B cell (primary cell): ENCODE data around the gene NOTCH3. TPM values are rescaled to one million over a fixed set of nuclear protein-coding genes. Genes with fewer than 3 reads are reported as not detected.

Experiments used
- ATAC-seq: fragments of 200-7000 bp; cut with Tn5 transposase; one replicate; pipeline ENCODE4 v1.10.0; 2021; ENCODE audit warnings: low read depth, mild to moderate bottlenecking, moderate number of reproducible peaks, moderate library complexity
- CTCF ChIA-PET: fragments of 350-600 bp; sonication (Branson Sonifier 250); formaldehyde crosslinking; loops from one replicate; lab custom pipeline; 2021; ENCODE audit warnings: antibody characterized with exemption, inconsistent platforms; lab: Charles Lee
- POLR2A ChIA-PET: fragments of 350-600 bp; sonication (Branson Sonifier 250); formaldehyde crosslinking; loops from one replicate; lab custom pipeline; 2021; ENCODE audit warnings: antibody characterized with exemption; lab: Charles Lee
- DNase-seq: peaks from one replicate; pipeline ENCODE4 v3.0.0; 2013
- H2AFZ ChIP-seq: 2 replicates; pipeline ENCODE4 v1.6.1; 2012; ENCODE audit warnings: mild to moderate bottlenecking, low read depth, low read length; ENCODE audit not compliant: insufficient read depth, poor library complexity, severe bottlenecking
- H3K27ac ChIP-seq, 2 donors: 1 replicate in 1 of 2; 2 replicates in 1 of 2; pipeline ENCODE4 v1.5.1; 2012 to 2013; ENCODE audit warnings: low read length in 2 of 2, mild to moderate bottlenecking in 2 of 2, moderate library complexity in 1 of 2
- H3K27me3 ChIP-seq, 4 experiments: fragments of 200-600 bp in 1 of 4; sonication (generic) in 1 of 4; replicated peaks in 1 of 4; 1 replicate in 2 of 4; 2 replicates in 2 of 4; pipeline versions ENCODE4 v1.6.1 to v1.7.0; 2013 to 2016; ENCODE audit warnings: low read length in 3 of 4, mild to moderate bottlenecking in 2 of 4, mixed read lengths in 1 of 4, moderate library complexity in 1 of 4; ENCODE audit not compliant: insufficient read depth in 4 of 4, control insufficient read depth in 3 of 4; ENCODE audit errors: control extremely low read depth in 1 of 4
- H3K36me3 ChIP-seq, 2 experiments: replicated peaks in 1 of 2; 1 replicate in 1 of 2; 2 replicates in 1 of 2; pipeline versions ENCODE4 v1.6.1 to v1.7.1; 2013; ENCODE audit warnings: low read length in 1 of 2; ENCODE audit not compliant: insufficient read depth in 2 of 2, control insufficient read depth in 1 of 2; ENCODE audit errors: control extremely low read depth in 1 of 2, extremely low read depth in 1 of 2
- H3K4me1 ChIP-seq, 2 donors: fragments of 200-600 bp in 1 of 2; sonication (generic) in 1 of 2; 1 replicate in 1 of 2; 2 replicates in 1 of 2; pipeline versions ENCODE4 v1.5.1 to v1.6.1; 2013 to 2017; ENCODE audit warnings: low read length in 2 of 2; ENCODE audit not compliant: control insufficient read depth in 2 of 2, insufficient read depth in 2 of 2
- H3K4me2 ChIP-seq: replicated peaks from 2 replicates; pipeline ENCODE3; 2012; ENCODE audit warnings: mild to moderate bottlenecking, low read depth, low read length; ENCODE audit not compliant: poor library complexity, severe bottlenecking
- H3K4me3 ChIP-seq, 5 experiments: fragments of 200-600 bp in 1 of 5; sonication (generic) in 1 of 5; 1 replicate in 3 of 5; 2 replicates in 2 of 5; pipeline versions ENCODE4 v1.5.1 to v1.7.0; 2011 to 2016; ENCODE audit warnings: low read length in 4 of 5, mild to moderate bottlenecking in 4 of 5, low read depth in 2 of 5, control low read depth in 1 of 5, moderate library complexity in 1 of 5; ENCODE audit not compliant: insufficient read depth in 1 of 5; ENCODE audit errors: control extremely low read depth in 1 of 5, extremely low read depth in 1 of 5
- H3K79me2 ChIP-seq: fragments of 200-600 bp; sonication (generic); one replicate; pipeline ENCODE4 v1.6.0; 2016; ENCODE audit warnings: low read length; ENCODE audit not compliant: control insufficient read depth, insufficient read depth
- H3K9ac ChIP-seq: fragments of 200-600 bp; sonication (generic); 2 replicates; pipeline ENCODE4 v1.6.1; 2017; ENCODE audit warnings: mild to moderate bottlenecking, low read length, moderate library complexity
- H3K9me3 ChIP-seq, 3 donors: one replicate each; pipeline versions ENCODE4 v1.6.1 to v1.7.1; 2013; ENCODE audit warnings: low read length in 2 of 3; ENCODE audit not compliant: control insufficient read depth in 2 of 3, insufficient read depth in 1 of 3; ENCODE audit errors: control extremely low read depth in 1 of 3
- H4K20me1 ChIP-seq: 2 replicates; pipeline ENCODE4 v1.6.0; 2012; ENCODE audit warnings: mild to moderate bottlenecking, low read length; ENCODE audit not compliant: insufficient read depth, control insufficient read depth, poor library complexity, severe bottlenecking
- H3K27ac Mint-ChIP-seq: one replicate; pipeline ENCODE4 v1.8.0; 2021; ENCODE audit warnings: mixed read lengths
- H3K27me3 Mint-ChIP-seq: one replicate; pipeline ENCODE4 v1.8.0; 2021; ENCODE audit warnings: mixed read lengths
- H3K4me1 Mint-ChIP-seq: one replicate; pipeline ENCODE4 v1.8.0; 2021; ENCODE audit warnings: mixed read lengths
- H3K4me3 Mint-ChIP-seq: one replicate; pipeline ENCODE4 v1.8.0; 2021; ENCODE audit warnings: mixed read lengths
- H3K9me3 Mint-ChIP-seq: one replicate; pipeline ENCODE4 v1.8.0; 2022; ENCODE audit warnings: mixed read lengths; ENCODE audit not compliant: insufficient read depth
- CTCF ChIP-seq: fragments of 200-600 bp; IDR thresholded peaks from one replicate; pipeline ENCODE4 v1.8.0; 2022; ENCODE audit warnings: antibody characterized with exemption, mild to moderate bottlenecking
- EZH2 ChIP-seq: IDR thresholded peaks from 2 replicates; pipeline ENCODE4 v1.6.1; 2012; ENCODE audit warnings: borderline replicate concordance, low read depth, mild to moderate bottlenecking, moderate library complexity, low read length; ENCODE audit not compliant: insufficient read depth, poor library complexity, severe bottlenecking
- WGBS: methylation state at CpG from one replicate; pipeline ENCODE4 v1.1.5; 2013; ENCODE audit warnings: missing lambda C conversion rate; ENCODE audit not compliant: insufficient coverage; 5-methylcytosine and 5-hydroxymethylcytosine counted together
- intact Hi-C: fragments of 100-400 bp; cut with micrococcal nuclease; formaldehyde crosslinking; loops from one replicate; pipeline ENCODE4 v1.10.0; 2022
- polyA plus RNA-seq: library from polyadenylated mRNA; depleted of rRNA; stranded (reverse); fragments of >200 nt; gene quantifications from 2 replicates; pipeline ENCODE4 v1.2.3, GENCODE V29; 2012
- total RNA-seq, 2 donors: library from RNA; stranded (reverse); fragments of 120-200 nt in 1 of 2; gene quantifications; 1 replicate in 1 of 2; 2 replicates in 1 of 2; pipeline versions ENCODE4 v1.2.3 to v1.2.4, GENCODE V29; 2013 to 2022

Gene NOTCH3
- total and polyA plus RNA-seq, 2 donors (not counting 1 experiment from before 2014, with no cell fraction given): 0.01 to 0.05 TPM

- intact Hi-C loops: no loop called here
- CTCF ChIA-PET: interaction anchor here (1.2 to 1.4 kb wide), 2 partner anchors 73 to 305 kb away, joined by 3 to 4 read pairs; no protein-coding TSS in a partner anchor
- Mint-ChIP-seq H3K4me1 (peaks cover 24% of the 10 kb centered on the region), H3K4me3 (no peak overlapping the region), H3K27me3 (no peaks in the 10 kb centered on the region), H3K27ac (no peak overlapping the region), H3K9me3 (no peaks in the 10 kb centered on the region)
- Histone ChIP-seq H3K27ac (no peak overlapping the region), H3K27me3 (no peaks in the 10 kb centered on the region), H3K4me3 (no peak overlapping the region), H2AFZ (no peak overlapping the region), H3K36me3 (peaks cover 0 to 98% of the 10 kb centered on the region in 2 experiments), H4K20me1 (peaks cover 100% of the 10 kb centered on the region), H3K4me1 (peaks cover 7 to 18% of the 10 kb centered on the region in 2 donors), H3K4me2 (no peak overlapping the region), H3K79me2 (peaks cover 58% of the 10 kb centered on the region), H3K9me3 (no peaks in the 10 kb centered on the region), H3K9ac (no peak overlapping the region)
- WGBS: 100% methylated on average over 1 of the region's 1 CpG
- POLR2A ChIA-PET: no interaction called here
- no peak for ATAC-seq
- TF ChIP-seq EZH2 (no peak), CTCF (no peak)
- no peak for DNase-seq
These were observed 49.8 kb upstream of the NOTCH3 start for GRCh38 chr19:15250640-15250993.

DNA sequence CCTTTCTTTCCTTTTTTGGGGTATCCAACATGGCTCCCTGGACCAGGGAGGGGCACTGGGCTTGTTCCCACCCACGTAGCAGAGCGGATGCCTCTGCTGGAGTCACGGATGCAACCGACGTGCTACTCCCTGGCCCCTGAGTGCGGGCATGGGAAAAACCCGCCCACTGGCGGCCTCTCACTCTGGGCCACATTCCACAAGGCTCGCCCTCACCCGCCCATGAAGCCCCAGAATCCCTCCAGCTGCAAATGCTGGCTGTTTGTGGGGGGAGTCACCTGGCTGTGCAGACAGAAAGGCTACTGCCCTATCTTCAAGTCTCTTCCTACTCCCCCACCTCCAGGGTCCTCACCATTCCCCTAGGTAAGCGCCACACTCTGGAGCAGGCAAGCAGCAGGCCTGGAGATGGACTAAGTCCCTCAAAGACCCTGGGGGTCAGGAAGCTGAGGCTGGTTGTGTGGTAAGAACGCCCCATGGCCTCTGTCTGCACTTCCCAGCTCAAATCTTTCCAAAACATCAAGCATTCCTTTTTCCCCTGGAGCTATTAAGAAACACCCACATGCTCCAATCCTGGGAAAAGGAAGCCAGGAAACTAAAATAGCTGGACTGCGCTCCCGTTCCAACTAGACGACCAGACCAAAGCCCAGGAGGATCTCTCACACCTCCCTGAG is 49.3 kb upstream of the NOTCH3 start:
- Mint-ChIP-seq H3K9me3 (no peaks in the 10 kb centered on the region), H3K27me3 (no peaks in the 10 kb centered on the region), H3K4me1 (peaks cover 24% of the 10 kb centered on the region), H3K4me3 (no peak overlapping the region), H3K27ac (no peak overlapping the region)
- Histone ChIP-seq H3K9ac (no peak overlapping the region), H4K20me1 (peaks cover 100% of the 10 kb centered on the region), H3K27ac (no peak overlapping the region), H3K36me3 (peaks cover 0 to 98% of the 10 kb centered on the region in 2 experiments), H3K27me3 (no peaks in the 10 kb centered on the region), H3K79me2 (peaks cover 53% of the 10 kb centered on the region), H3K9me3 (no peaks in the 10 kb centered on the region), H3K4me1 (peaks cover 7 to 18% of the 10 kb centered on the region in 2 donors), H2AFZ (no peak overlapping the region), H3K4me2 (no peak overlapping the region), H3K4me3 (no peak overlapping the region)
- ATAC-seq (no peak), DNase-seq (no peak)
- intact Hi-C loops: no loop called here
- ChIA-PET POLR2A (no interaction called here), CTCF (interaction anchor here (0.8 to 1.4 kb wide), 3 partner anchors 13 to 306 kb away, joined by 3 to 4 read pairs (median 3); no protein-coding TSS in a partner anchor)
- 91% methylated on average over 8 of the region's 15 CpGs for WGBS
- TF ChIP-seq CTCF: no peak
- no peak for TF ChIP-seq EZH2
